ENCODE data around the gene MVP.

The MVP gene

DNA sequence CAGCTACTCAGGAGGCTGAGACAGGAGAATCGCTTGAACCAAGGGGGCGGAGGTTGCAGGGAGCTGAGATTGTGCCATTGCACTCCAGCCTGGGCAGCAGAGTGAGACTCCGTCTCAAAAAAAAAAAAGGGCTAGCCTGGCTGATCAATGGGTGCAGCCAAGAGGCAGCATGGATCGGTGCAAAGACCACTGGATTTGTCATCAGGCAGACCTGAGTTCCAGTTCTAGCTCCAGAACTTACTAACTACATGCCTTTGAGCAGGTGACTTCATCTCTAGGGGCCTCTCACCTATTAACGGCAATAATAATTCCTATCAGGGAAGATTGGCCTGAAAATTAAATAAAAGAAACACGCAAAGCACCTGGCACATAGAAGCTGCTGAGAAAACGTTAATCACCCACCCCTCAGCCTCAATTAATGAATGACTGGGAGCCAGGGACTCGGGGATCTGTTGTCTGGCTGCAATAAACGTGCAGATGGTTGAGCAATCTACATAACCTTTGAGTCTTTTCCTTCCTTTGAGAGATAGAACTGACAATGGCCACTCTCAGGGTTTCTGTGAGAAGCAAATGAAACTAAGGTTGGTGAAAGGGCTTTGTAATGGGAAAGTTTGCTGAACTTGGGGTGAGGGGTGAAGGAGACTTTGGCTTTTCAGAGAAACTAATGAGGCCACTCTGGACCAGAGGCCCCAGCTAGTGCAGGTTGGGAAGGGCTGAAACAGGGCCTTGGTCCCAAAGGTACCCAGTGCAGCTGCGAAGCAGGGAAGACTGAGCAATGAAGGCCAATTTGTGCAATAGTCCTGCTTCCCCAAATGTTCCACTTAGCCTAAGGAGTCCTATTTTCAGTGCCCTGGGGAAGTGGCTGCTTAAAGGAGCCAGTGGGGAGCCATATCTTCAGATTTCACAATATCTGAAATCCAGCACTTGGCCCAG is 71.5 kb downstream of the MVP start:
- ATAC-seq (replicated peaks) = no peak
- H3K4me1 Mint-ChIP-seq (ENCODE audit: low read depth in 2 of 2) = no peaks in the 10 kb centered on the region

DNA sequence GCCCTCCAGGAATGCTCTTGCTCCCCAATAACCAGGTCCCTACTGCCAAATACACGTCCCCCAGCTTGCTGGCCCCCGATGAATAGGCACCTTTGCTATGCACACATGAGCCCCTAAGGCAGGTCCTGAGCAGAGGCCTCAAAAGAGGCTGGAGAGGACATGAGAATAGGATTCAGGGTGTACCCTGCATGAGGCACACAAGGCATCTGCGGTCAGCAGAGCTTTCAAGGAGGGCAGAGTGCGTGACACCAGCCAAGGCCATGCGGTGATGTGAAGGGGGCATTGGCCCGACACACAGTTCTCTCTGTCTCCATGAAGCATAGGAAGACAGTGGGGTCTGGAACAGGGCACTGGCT is 72.2 kb downstream of the MVP start:
- Mint-ChIP-seq H3K4me1 (ENCODE audit: low read depth in 2 of 2) (no peaks in the 10 kb centered on the region), H3K27me3 (peaks cover 21 to 54% of the 10 kb centered on the region in 2 donors), H3K36me3 (ENCODE audit: insufficient read depth) (no peaks in the 10 kb centered on the region), H3K27ac (no peak overlapping the region), H3K9me3 (no peaks in the 10 kb centered on the region), H3K4me3 (no peak overlapping the region)
- DNase-seq (no peak), ATAC-seq (replicated peaks) (no peak)

More for the DNA sequence above, 71.5 kb downstream of the MVP start:
- no peak overlapping the region for H3K27ac Mint-ChIP-seq
- H3K4me3 Mint-ChIP-seq = no peak overlapping the region
- peaks cover 15 to 48% of the 10 kb centered on the region in 2 donors for H3K27me3 Mint-ChIP-seq
- no peak for DNase-seq
- no peaks in the 10 kb centered on the region for H3K36me3 Mint-ChIP-seq (ENCODE audit: insufficient read depth)
- H3K9me3 Mint-ChIP-seq = no peaks in the 10 kb centered on the region

DNA sequence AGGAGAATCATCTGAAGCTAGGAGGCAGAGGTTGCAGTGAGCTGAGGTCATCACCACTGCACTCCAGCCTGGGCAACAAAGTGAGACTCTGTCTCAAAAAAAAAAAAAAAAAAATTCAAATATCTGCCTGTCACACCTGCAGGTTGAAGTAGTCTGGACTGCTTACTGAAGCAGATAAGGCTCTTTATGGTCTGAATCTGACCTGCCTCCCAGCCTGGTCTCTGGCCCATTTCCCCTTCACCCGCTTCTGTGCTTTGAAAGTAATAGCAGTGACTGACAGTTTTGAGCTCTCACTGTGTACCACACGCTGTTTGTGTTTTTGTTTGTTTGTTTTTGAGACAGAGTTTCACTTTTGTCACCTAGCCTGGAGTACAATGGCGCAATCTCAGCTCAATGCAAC is 73.3 kb downstream of the MVP start:
- no peaks in the 10 kb centered on the region for H3K4me1 Mint-ChIP-seq (ENCODE audit: low read depth in 2 of 2)
- H3K27ac Mint-ChIP-seq = no peak overlapping the region
- ATAC-seq (replicated peaks) = no peak
- no peaks in the 10 kb centered on the region for H3K36me3 Mint-ChIP-seq (ENCODE audit: insufficient read depth)
- no peak for DNase-seq
- peaks cover 32 to 62% of the 10 kb centered on the region in 2 donors for H3K27me3 Mint-ChIP-seq
- H3K9me3 Mint-ChIP-seq = no peaks in the 10 kb centered on the region
- no peak overlapping the region for H3K4me3 Mint-ChIP-seq

DNA sequence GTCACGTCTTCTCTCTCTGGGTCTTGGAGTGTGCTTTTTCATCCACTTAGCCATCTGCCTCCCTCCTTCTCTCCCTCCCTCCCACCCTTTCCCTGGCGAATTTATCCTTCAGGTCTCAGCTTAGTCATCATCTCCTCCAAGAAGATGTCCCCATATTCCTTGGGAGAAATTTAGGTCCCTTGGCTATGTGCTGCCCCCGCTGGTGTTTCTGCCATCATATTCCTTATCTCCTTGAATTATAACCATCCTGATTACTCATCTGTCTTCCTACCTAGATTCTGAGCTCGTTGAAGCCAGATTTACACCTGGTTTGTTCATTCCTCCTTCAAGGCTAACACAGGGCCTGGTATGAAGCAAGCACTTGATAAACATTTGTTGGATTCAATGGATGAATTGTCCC is 74.1 kb downstream of the MVP start:
- no peaks in the 10 kb centered on the region for H3K9me3 Mint-ChIP-seq
- H3K27me3 Mint-ChIP-seq = peaks cover 36 to 62% of the 10 kb centered on the region in 2 donors
- no peak overlapping the region for H3K27ac Mint-ChIP-seq
- ATAC-seq (replicated peaks) (no peak), DNase-seq (no peak)
- H3K4me3 Mint-ChIP-seq = no peak overlapping the region
- H3K4me1 Mint-ChIP-seq (ENCODE audit: low read depth in 2 of 2) = no peaks in the 10 kb centered on the region
- H3K36me3 Mint-ChIP-seq (ENCODE audit: insufficient read depth) = no peaks in the 10 kb centered on the region

DNA sequence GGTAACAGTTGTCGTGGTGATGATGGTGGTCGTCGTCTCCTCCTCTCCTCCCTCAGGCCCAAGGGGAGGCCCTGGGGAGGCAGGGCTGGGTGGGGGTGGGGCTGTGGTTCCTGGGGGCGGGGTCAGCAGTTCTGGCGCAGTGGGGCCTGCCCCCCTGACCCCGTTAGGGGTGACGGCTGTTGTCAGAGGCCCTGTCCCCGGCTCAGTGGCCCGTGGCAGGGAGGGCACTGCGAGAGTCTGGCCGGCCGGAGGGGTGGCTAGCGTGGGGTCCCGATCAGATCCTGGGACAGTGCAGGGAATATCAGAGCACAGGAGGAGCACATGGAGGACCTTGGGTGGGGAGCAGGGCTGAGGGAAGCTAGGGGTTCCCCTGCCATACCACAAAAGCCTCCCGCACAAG is 76.6 kb downstream of the MVP start:
- Mint-ChIP-seq H3K4me3 (no peak overlapping the region), H3K27ac (no peak overlapping the region), H3K4me1 (ENCODE audit: low read depth in 2 of 2) (peaks cover 1 to 6% of the 10 kb centered on the region in 2 donors), H3K27me3 (peaks cover 36 to 70% of the 10 kb centered on the region in 2 donors), H3K36me3 (ENCODE audit: insufficient read depth) (no peaks in the 10 kb centered on the region), H3K9me3 (no peaks in the 10 kb centered on the region)
- DNase-seq (no peak), ATAC-seq (replicated peaks) (no peak)

DNA sequence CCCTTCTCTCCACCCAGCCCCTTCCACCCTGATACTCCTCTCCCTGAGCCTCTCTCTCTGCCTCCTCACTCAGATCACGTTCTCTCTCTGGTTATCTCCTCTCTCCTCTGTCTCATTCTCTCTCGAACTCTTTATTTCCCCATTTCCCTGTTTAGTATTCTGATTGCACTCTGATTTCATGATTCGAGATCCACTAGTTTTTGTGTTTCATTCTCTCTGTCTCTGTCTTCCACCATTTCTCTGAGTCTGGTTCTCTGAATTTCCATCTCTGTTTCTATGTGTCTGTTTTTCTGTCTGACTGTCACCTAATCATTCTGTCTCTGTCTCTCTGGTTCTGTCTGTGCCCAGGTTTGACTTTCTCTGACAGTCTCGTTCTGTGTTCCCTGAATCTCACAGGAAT is 77.1 kb downstream of the MVP start:
- Mint-ChIP-seq H3K36me3 (ENCODE audit: insufficient read depth) (no peaks in the 10 kb centered on the region), H3K27ac (no peak overlapping the region), H3K27me3 (peaks cover 36 to 65% of the 10 kb centered on the region in 2 donors), H3K9me3 (no peaks in the 10 kb centered on the region), H3K4me3 (no peak overlapping the region), H3K4me1 (ENCODE audit: low read depth in 2 of 2) (peaks cover 1 to 6% of the 10 kb centered on the region in 2 donors)
- DNase-seq (no peak), ATAC-seq (replicated peaks) (no peak)

All from effector memory CD8-positive, alpha-beta T cell (primary cell).